GM13977 (cell line): ENCODE results near the gene GALNT12.

Experiments
- DNase-seq: peaks from one replicate; pipeline ENCODE4 v3.0.0; 2012; ENCODE audit warnings: low spot score
- CTCF ChIP-seq: IDR thresholded peaks from 2 replicates; pipeline ENCODE4 v1.5.1; 2012; ENCODE audit warnings: mild to moderate bottlenecking, control low read depth; ENCODE audit not compliant: insufficient read depth; ENCODE audit errors: extremely low read depth, missing control alignments
- in situ Hi-C: fragments of 300-500 bp; cut with MboI; formaldehyde crosslinking; loops from one replicate; pipeline ENCODE4 v1.12.0; 2022; ENCODE audit warnings: low sequenced_read_pairs, low pct_unique_long_range_greater_than_20kb, mixed read lengths, inconsistent platforms; ENCODE audit not compliant: unreplicated experiment

Gene GALNT12

GRCh38 chr9:98846081-98846480, 38.6 kb downstream of the GALNT12 start:
- in situ Hi-C loops: no loop called here
- no peak for DNase-seq
- TF ChIP-seq CTCF: no peak

- no peak for DNase-seq
- in situ Hi-C loops: no loop called here
- no peak for TF ChIP-seq CTCF
Measured at GRCh38 chr9:98846879-98847278, 39.4 kb downstream of the GALNT12 start.

- in situ Hi-C loops: no loop called here
- peak; percentile 78 for DNase-seq
- peak; percentile 95 for TF ChIP-seq CTCF
Measured at GRCh38 chr9:98848450-98849149, 41.1 kb downstream of the GALNT12 start.

GRCh38 chr9:98849563-98849962, 42.1 kb downstream of the GALNT12 start:
- no peak for DNase-seq
- in situ Hi-C loops: no loop called here
- no peak for TF ChIP-seq CTCF

DNA sequence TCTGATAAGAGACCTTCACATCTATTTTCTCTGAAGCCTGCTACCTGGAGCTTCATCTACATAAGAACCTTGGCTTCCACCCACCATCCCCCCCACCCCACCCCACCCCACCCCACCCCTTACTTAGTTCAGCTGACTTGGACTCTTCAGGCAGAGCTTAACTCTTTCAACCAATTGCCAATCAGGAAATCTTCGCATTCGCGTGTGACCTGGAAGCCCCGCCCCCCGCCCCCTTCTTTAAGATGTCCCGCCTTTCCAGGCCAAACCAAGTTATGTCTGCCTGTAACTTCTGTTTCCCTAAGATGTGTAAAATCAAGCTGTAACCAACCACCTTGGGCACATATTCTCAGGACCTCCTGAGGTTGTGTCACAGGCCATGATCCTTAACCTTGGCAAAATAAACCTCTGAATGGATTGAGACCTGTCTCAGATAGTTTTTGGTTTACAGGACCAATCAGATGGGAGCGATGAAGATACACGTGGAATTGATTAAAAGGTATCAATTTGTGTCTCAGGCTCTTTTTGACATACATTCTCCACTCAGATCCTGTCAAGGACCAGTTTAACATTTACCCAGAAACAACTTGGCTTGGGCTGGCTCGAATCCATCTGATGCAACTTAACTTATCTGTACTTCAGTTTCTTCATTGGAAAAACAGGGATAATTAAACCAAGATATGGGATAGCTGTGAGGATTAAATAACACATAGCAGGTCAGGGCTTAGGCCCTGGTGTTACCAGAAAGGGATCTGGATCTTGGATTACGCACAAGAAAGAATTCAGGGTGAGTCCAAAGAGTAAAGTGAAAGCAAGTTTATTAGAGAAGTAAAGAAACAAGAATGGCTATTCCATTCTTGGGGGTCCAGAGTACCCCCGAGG, 43.6 kb downstream of the GALNT12 start:
- DNase-seq: no peak
- in situ Hi-C loops: loop anchor here (25.0 kb wide), 1 partner anchor 286 kb away; no protein-coding TSS in a partner anchor
- TF ChIP-seq CTCF: no peak

GRCh38 chr9:98851730-98852459, 44.4 kb downstream of the GALNT12 start:
- DNase-seq: no peak
- TF ChIP-seq CTCF: no peak
- in situ Hi-C loops: loop anchor here (25.0 kb wide), 1 partner anchor 285 kb away; no protein-coding TSS in a partner anchor
